Endothelial cell of umbilical vein (primary cell): ENCODE measurements around the gene SGK1. TPM values are rescaled to one million over a fixed set of nuclear protein-coding genes. Genes with fewer than 3 reads are reported as not detected.

ENCODE experiments used
- BruUV-seq: library from RNA; stranded (reverse); fragments of 400-500 nt; replicated peaks from 2 replicates; lab custom pipeline; 2021; lab: Mats Ljungman, UMichigan
- CTCF ChIA-PET: fragments of 300-600, 350-600 bp; sonication (Branson Sonifier 250); formaldehyde crosslinking; loops from one replicate; lab custom pipeline; 2021; ENCODE audit warnings: antibody characterized with exemption, inconsistent platforms; lab: Charles Lee
- POLR2A ChIA-PET: fragments of 300-600, 350-600 bp; sonication (Branson Sonifier 250); formaldehyde crosslinking; loops from one replicate; lab custom pipeline; 2021; ENCODE audit warnings: antibody characterized with exemption, inconsistent platforms; lab: Charles Lee
- DNase-seq: peaks from one replicate; pipeline ENCODE4 v3.0.0-alpha.2; 2011; ENCODE audit warnings: low read depth, low spot score
- FAIRE-seq: peaks from 2 replicates; lab custom pipeline; 2011; peaks lifted over from hg19 to GRCh38; lab: Jason Lieb, UNC
- H2AFZ ChIP-seq: 2 replicates; pipeline ENCODE4 v1.6.0; 2012; ENCODE audit warnings: low read depth, low read length, control low read depth, inconsistent platforms
- H3K27ac ChIP-seq: 2 replicates; pipeline ENCODE4 v1.5.1; 2011; ENCODE audit warnings: low read depth, mild to moderate bottlenecking, control low read depth, low read length, moderate library complexity; ENCODE audit not compliant: insufficient read depth
- H3K27me3 ChIP-seq, 2 experiments: 2 replicates each; pipeline versions ENCODE4 v1.6.0 to v1.6.1; 2011; ENCODE audit warnings: low read length in 2 of 2, mixed read lengths in 1 of 2; ENCODE audit not compliant: control insufficient read depth in 2 of 2, insufficient read depth in 2 of 2
- H3K36me3 ChIP-seq, 2 experiments: 2 replicates in 1 of 2; 3 replicates in 1 of 2; pipeline ENCODE4 v1.5.1; 2011; ENCODE audit warnings: low read length in 2 of 2, mild to moderate bottlenecking in 1 of 2, moderate library complexity in 1 of 2; ENCODE audit not compliant: control insufficient read depth in 2 of 2, insufficient read depth in 2 of 2; ENCODE audit errors: extremely low read depth in 1 of 2
- H3K4me1 ChIP-seq: 3 replicates; pipeline ENCODE4 v1.5.1; 2011; ENCODE audit warnings: mild to moderate bottlenecking, low read length; ENCODE audit not compliant: control insufficient read depth, insufficient read depth; ENCODE audit errors: extremely low read depth
- H3K4me2 ChIP-seq: 2 replicates; pipeline ENCODE4 v1.6.1; 2011; ENCODE audit warnings: low read length, control low read depth, mixed read lengths; ENCODE audit not compliant: insufficient read depth
- H3K4me3 ChIP-seq, 3 experiments: fragments of 200-600 bp in 1 of 3; sonication (generic), shearing (Covaris generic) in 1 of 3; replicated peaks in 1 of 3; 2 replicates each; pipeline ENCODE4 v1.5.1; 2011 to 2016; ENCODE audit warnings: control low read depth in 3 of 3, low read length in 3 of 3, mild to moderate bottlenecking in 2 of 3, inconsistent platforms in 1 of 3, low read depth in 1 of 3, moderate library complexity in 1 of 3; ENCODE audit not compliant: insufficient read depth in 1 of 3
- H3K79me2 ChIP-seq: 2 replicates; pipeline ENCODE4 v1.6.0; 2012; ENCODE audit warnings: low read length, inconsistent platforms; ENCODE audit not compliant: control insufficient read depth, insufficient read depth
- H3K9ac ChIP-seq: replicated peaks from 2 replicates; pipeline ENCODE3; 2011; ENCODE audit warnings: low read length, control low read depth; ENCODE audit not compliant: insufficient read depth; ENCODE audit errors: extremely low read depth
- H3K9me1 ChIP-seq: replicated peaks from 3 replicates; pipeline ENCODE4 v1.6.0; 2011; ENCODE audit warnings: mild to moderate bottlenecking, low read length; ENCODE audit not compliant: control insufficient read depth, insufficient read depth; ENCODE audit errors: extremely low read depth
- H3K9me3 ChIP-seq: replicated peaks from 2 replicates; pipeline ENCODE4 v1.5.1; 2012; ENCODE audit warnings: low read length, inconsistent platforms; ENCODE audit not compliant: control insufficient read depth, insufficient read depth
- H4K20me1 ChIP-seq: replicated peaks from 2 replicates; pipeline ENCODE3; 2011; ENCODE audit warnings: mild to moderate bottlenecking, low read length; ENCODE audit not compliant: control insufficient read depth, insufficient read depth; ENCODE audit errors: extremely low read depth
- EZH2 ChIP-seq: IDR thresholded peaks from 2 replicates; pipeline ENCODE4 v1.6.1; 2012; ENCODE audit warnings: borderline replicate concordance, low read depth, mild to moderate bottlenecking, moderate library complexity, low read length, inconsistent platforms; ENCODE audit not compliant: severe bottlenecking
- FOS ChIP-seq: IDR thresholded peaks from 2 replicates; pipeline ENCODE4 v1.6.1; 2011; ENCODE audit warnings: mild to moderate bottlenecking, low read length, moderate library complexity, borderline replicate concordance; ENCODE audit not compliant: insufficient read depth
- GATA2 ChIP-seq: IDR thresholded peaks from 2 replicates; pipeline ENCODE4 v1.7.0; 2011; ENCODE audit warnings: low read depth, mild to moderate bottlenecking, moderate library complexity, mixed read lengths, low read length; ENCODE audit not compliant: insufficient read length, insufficient read depth
- JUN ChIP-seq: IDR thresholded peaks from 2 replicates; pipeline ENCODE4 v1.6.1; 2011; ENCODE audit warnings: borderline replicate concordance, low read depth; ENCODE audit not compliant: insufficient read length, insufficient read depth
- MYC ChIP-seq: IDR thresholded peaks from one replicate; pipeline ENCODE4 v1.6.1; 2011; ENCODE audit warnings: mild to moderate bottlenecking, low read depth, low read length
- POLR2A ChIP-seq: IDR thresholded peaks from 2 replicates; pipeline ENCODE4 v1.6.1; 2012; ENCODE audit warnings: low read depth, mild to moderate bottlenecking, control low read depth, low read length
- POLR2AphosphoS5 ChIP-seq: IDR thresholded peaks from 2 replicates; pipeline ENCODE4 v1.6.1; 2012; ENCODE audit warnings: low read depth, mild to moderate bottlenecking, control low read depth, low read length, moderate library complexity; ENCODE audit not compliant: insufficient read depth
- dilution Hi-C: fragments of 300-500 bp; cut with MboI; formaldehyde crosslinking; loops from one replicate; pipeline ENCODE4 v1.15.0; 2019; ENCODE audit warnings: low sequenced_read_pairs; ENCODE audit not compliant: extremely low pct_ligation_motif_present
- intact Hi-C: fragments of 100-400 bp; cut with micrococcal nuclease; formaldehyde crosslinking; loops from one replicate; pipeline ENCODE4 v1.10.0; 2022
- polyA plus RNA-seq, 4 experiments: library from polyadenylated mRNA; depleted of rRNA in 3 of 4; stranded (reverse) in 3 of 4; unstranded in 1 of 4; fragments of >200 nt; gene quantifications; 2 replicates each; pipeline versions ENCODE4 v1.2.1 to v1.2.3, GENCODE V29; 2011 to 2012; ENCODE audit warnings: missing spikeins in 1 of 4
- total RNA-seq: library from RNA; stranded (reverse); gene quantifications from 2 replicates; pipeline ENCODE4 v1.2.3, GENCODE V29; 2021
- TF ChIP-seq, protein P1 (sequence below): IDR thresholded peaks from 2 replicates; pipeline ENCODE4 v1.6.1; 2011; ENCODE audit not compliant: insufficient read depth, insufficient read length
- TF ChIP-seq, protein P2 (sequence below), 2 donors: IDR thresholded peaks; 1 replicate in 1 of 2; 2 replicates in 1 of 2; pipeline ENCODE4 v1.5.1; 2011; ENCODE audit warnings: low read length in 2 of 2, mild to moderate bottlenecking in 2 of 2, moderate library complexity in 2 of 2, control low read depth in 1 of 2, inconsistent platforms in 1 of 2, low read depth in 1 of 2; ENCODE audit not compliant: insufficient read depth in 1 of 2; ENCODE audit errors: extremely low read depth in 1 of 2

SGK1 gene
- total and polyA plus RNA-seq, 2 donors (not counting 3 experiments of a cell fraction or from before 2014, with no cell fraction given), result 121 to 128 TPM

DNA sequence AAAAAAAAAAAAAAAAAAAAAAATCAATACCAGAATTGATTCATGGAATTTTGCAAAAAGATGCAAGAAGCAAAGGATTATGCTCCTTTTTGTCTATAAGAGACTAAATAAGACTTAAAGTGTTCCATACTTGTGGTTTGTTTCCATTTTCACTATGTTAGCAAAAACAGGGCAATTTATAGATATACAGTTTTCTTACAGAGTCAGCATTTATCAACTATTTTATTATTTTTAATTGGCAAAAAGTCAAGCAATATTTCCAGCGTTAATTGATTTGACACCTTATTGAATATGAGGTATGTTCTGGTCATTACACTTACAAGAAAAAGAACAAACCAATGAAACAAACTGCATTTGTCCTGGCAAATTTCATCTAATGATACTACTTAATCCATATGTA lies 5.4 kb upstream of the SGK1 start:
- ChIA-PET CTCF (no interaction called here), POLR2A (interaction anchor here (0.6 kb wide), 1 partner anchor 544 kb away, joined by 7 read pairs; no protein-coding TSS in a partner anchor)
- Histone ChIP-seq H3K79me2 (no peaks in the 10 kb centered on the region), H3K27ac (no peak overlapping the region), H2AFZ (no peak overlapping the region), H3K9me1 (no peaks in the 10 kb centered on the region), H3K9me3 (no peaks in the 10 kb centered on the region), H3K36me3 (no peaks in the 10 kb centered on the region), H3K4me1 (peaks cover 2% of the 10 kb centered on the region), H3K4me3 (no peak overlapping the region), H3K4me2 (no peak overlapping the region), H4K20me1 (no peaks in the 10 kb centered on the region), H3K27me3 (no peaks in the 10 kb centered on the region), H3K9ac (no peak overlapping the region)
- DNase-seq, result no peak
- dilution Hi-C loops (no loop called here), intact Hi-C loops (no loop called here)
- TF ChIP-seq POLR2AphosphoS5 (no peak), JUN (no peak), GATA2 (no peak), EZH2 (no peak), POLR2A (no peak), MYC (no peak), FOS (no peak)
- TF ChIP-seq, protein P1, sequence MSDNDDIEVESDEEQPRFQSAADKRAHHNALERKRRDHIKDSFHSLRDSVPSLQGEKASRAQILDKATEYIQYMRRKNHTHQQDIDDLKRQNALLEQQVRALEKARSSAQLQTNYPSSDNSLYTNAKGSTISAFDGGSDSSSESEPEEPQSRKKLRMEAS, result no peak
- TF ChIP-seq, protein P2, sequence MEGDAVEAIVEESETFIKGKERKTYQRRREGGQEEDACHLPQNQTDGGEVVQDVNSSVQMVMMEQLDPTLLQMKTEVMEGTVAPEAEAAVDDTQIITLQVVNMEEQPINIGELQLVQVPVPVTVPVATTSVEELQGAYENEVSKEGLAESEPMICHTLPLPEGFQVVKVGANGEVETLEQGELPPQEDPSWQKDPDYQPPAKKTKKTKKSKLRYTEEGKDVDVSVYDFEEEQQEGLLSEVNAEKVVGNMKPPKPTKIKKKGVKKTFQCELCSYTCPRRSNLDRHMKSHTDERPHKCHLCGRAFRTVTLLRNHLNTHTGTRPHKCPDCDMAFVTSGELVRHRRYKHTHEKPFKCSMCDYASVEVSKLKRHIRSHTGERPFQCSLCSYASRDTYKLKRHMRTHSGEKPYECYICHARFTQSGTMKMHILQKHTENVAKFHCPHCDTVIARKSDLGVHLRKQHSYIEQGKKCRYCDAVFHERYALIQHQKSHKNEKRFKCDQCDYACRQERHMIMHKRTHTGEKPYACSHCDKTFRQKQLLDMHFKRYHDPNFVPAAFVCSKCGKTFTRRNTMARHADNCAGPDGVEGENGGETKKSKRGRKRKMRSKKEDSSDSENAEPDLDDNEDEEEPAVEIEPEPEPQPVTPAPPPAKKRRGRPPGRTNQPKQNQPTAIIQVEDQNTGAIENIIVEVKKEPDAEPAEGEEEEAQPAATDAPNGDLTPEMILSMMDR (IDR thresholded peaks at IDR 0.05; ENCODE audit: extremely low read depth in 1 of 2, insufficient read depth in 1 of 2, low read depth in 1 of 2, low read length in 2 of 2), result no peak
- no TSS peak for BruUV-seq
- FAIRE-seq, result no peak
